Measurements from ENCODE around the gene AKNA.
"Not testable (repeated sequence)": the region's sequence is repeated elsewhere in the genome, so short reads cannot be mapped to it uniquely, and the experiment has no call there.

AKNA gene

GRCh38 chr9:114322160-114322818, 65.5 kb downstream of the AKNA start:
- not testable (repeated sequence) for ATAC-seq (replicated peaks; ENCODE audit: extremely low read depth, poor library complexity, severe bottlenecking); H3K36me3 Mint-ChIP-seq (ENCODE audit: insufficient read depth); H3K4me1 Mint-ChIP-seq; DNase-seq (ENCODE audit: low spot score in 2 of 2); H3K4me3 Mint-ChIP-seq; H3K9me3 Mint-ChIP-seq; H3K27ac Mint-ChIP-seq (ENCODE audit: low read depth)
- peaks cover 26% of the 10 kb centered on the region for H3K27me3 Mint-ChIP-seq

GRCh38 chr9:114321759-114322158, 66.0 kb downstream of the AKNA start:
- H3K9me3 Mint-ChIP-seq = no peaks in the 10 kb centered on the region
- peaks cover 26% of the 10 kb centered on the region for H3K27me3 Mint-ChIP-seq
- H3K4me3 Mint-ChIP-seq = no peak overlapping the region
- no peak for DNase-seq (ENCODE audit: low spot score in 2 of 2)
- ATAC-seq (replicated peaks; ENCODE audit: extremely low read depth, poor library complexity, severe bottlenecking) = no peak
- no peaks in the 10 kb centered on the region for H3K36me3 Mint-ChIP-seq (ENCODE audit: insufficient read depth)
- H3K4me1 Mint-ChIP-seq = no peaks in the 10 kb centered on the region
- no peak overlapping the region for H3K27ac Mint-ChIP-seq (ENCODE audit: low read depth)

GRCh38 chr9:114320710-114321109, 67.1 kb downstream of the AKNA start:
- not testable (repeated sequence) for H3K27ac Mint-ChIP-seq (ENCODE audit: low read depth); DNase-seq (ENCODE audit: low spot score in 2 of 2); ATAC-seq (replicated peaks; ENCODE audit: extremely low read depth, poor library complexity, severe bottlenecking); H3K36me3 Mint-ChIP-seq (ENCODE audit: insufficient read depth); H3K4me3 Mint-ChIP-seq; H3K9me3 Mint-ChIP-seq; H3K4me1 Mint-ChIP-seq
- H3K27me3 Mint-ChIP-seq = peaks cover 26% of the 10 kb centered on the region

- Mint-ChIP-seq H3K27me3 (peaks cover 26% of the 10 kb centered on the region), H3K9me3 (no peaks in the 10 kb centered on the region), H3K36me3 (ENCODE audit: insufficient read depth) (no peaks in the 10 kb centered on the region), H3K4me1 (no peaks in the 10 kb centered on the region), H3K4me3 (no peak overlapping the region), H3K27ac (ENCODE audit: low read depth) (no peak overlapping the region)
- ATAC-seq (replicated peaks; ENCODE audit: extremely low read depth, poor library complexity, severe bottlenecking) = no peak
- DNase-seq (ENCODE audit: low spot score in 2 of 2) = no peak
Observed at GRCh38 chr9:114319147-114319546, 68.6 kb downstream of the AKNA start.

- Mint-ChIP-seq H3K4me1 (no peaks in the 10 kb centered on the region), H3K9me3 (no peaks in the 10 kb centered on the region), H3K27ac (ENCODE audit: low read depth) (no peak overlapping the region), H3K36me3 (ENCODE audit: insufficient read depth) (no peaks in the 10 kb centered on the region), H3K27me3 (peaks cover 26% of the 10 kb centered on the region), H3K4me3 (no peak overlapping the region)
- DNase-seq (ENCODE audit: low spot score in 2 of 2) (no peak), ATAC-seq (replicated peaks; ENCODE audit: extremely low read depth, poor library complexity, severe bottlenecking) (no peak)
Observed at GRCh38 chr9:114318416-114318815, 69.4 kb downstream of the AKNA start.

GRCh38 chr9:114317665-114318357, 70.0 kb downstream of the AKNA start:
- H3K27ac Mint-ChIP-seq (ENCODE audit: low read depth) = no peak overlapping the region
- ATAC-seq (replicated peaks; ENCODE audit: extremely low read depth, poor library complexity, severe bottlenecking) (no peak), DNase-seq (ENCODE audit: low spot score in 2 of 2) (no peak)

GRCh38 chr9:114316605-114317230, 71.1 kb downstream of the AKNA start:
- no peaks in the 10 kb centered on the region for H3K36me3 Mint-ChIP-seq (ENCODE audit: insufficient read depth)
- ATAC-seq (replicated peaks; ENCODE audit: extremely low read depth, poor library complexity, severe bottlenecking) (no peak), DNase-seq (ENCODE audit: low spot score in 2 of 2) (no peak)
- no peaks in the 10 kb centered on the region for H3K9me3 Mint-ChIP-seq
- peaks cover 26% of the 10 kb centered on the region for H3K27me3 Mint-ChIP-seq
- H3K4me3 Mint-ChIP-seq = no peak overlapping the region
- H3K4me1 Mint-ChIP-seq = no peaks in the 10 kb centered on the region
- H3K27ac Mint-ChIP-seq (ENCODE audit: low read depth) = no peak overlapping the region

More at GRCh38 chr9:114317665-114318357, 70.0 kb downstream of the AKNA start:
- Mint-ChIP-seq H3K4me1 (no peaks in the 10 kb centered on the region), H3K9me3 (no peaks in the 10 kb centered on the region), H3K4me3 (no peak overlapping the region), H3K27me3 (peaks cover 26% of the 10 kb centered on the region), H3K36me3 (ENCODE audit: insufficient read depth) (no peaks in the 10 kb centered on the region)

- H3K9me3 Mint-ChIP-seq = no peaks in the 10 kb centered on the region
- no peak overlapping the region for H3K27ac Mint-ChIP-seq (ENCODE audit: low read depth)
- H3K4me1 Mint-ChIP-seq = no peaks in the 10 kb centered on the region
- ATAC-seq (replicated peaks; ENCODE audit: extremely low read depth, poor library complexity, severe bottlenecking) (no peak), DNase-seq (ENCODE audit: low spot score in 2 of 2) (no peak)
- H3K4me3 Mint-ChIP-seq = no peak overlapping the region
- no peaks in the 10 kb centered on the region for H3K36me3 Mint-ChIP-seq (ENCODE audit: insufficient read depth)
- H3K27me3 Mint-ChIP-seq = peaks cover 26% of the 10 kb centered on the region
Observed at GRCh38 chr9:114315723-114316363, 71.9 kb downstream of the AKNA start.

GRCh38 chr9:114314881-114315722, 72.7 kb downstream of the AKNA start:
- peaks cover 20% of the 10 kb centered on the region for H3K27me3 Mint-ChIP-seq
- H3K27ac Mint-ChIP-seq (ENCODE audit: low read depth) = no peak overlapping the region
- H3K4me3 Mint-ChIP-seq = no peak overlapping the region
- DNase-seq (ENCODE audit: low spot score in 2 of 2) (no peak), ATAC-seq (replicated peaks; ENCODE audit: extremely low read depth, poor library complexity, severe bottlenecking) (no peak)
- H3K9me3 Mint-ChIP-seq = no peaks in the 10 kb centered on the region
- H3K36me3 Mint-ChIP-seq (ENCODE audit: insufficient read depth) = no peaks in the 10 kb centered on the region
- no peaks in the 10 kb centered on the region for H3K4me1 Mint-ChIP-seq

- no peak overlapping the region for H3K4me3 Mint-ChIP-seq
- no peaks in the 10 kb centered on the region for H3K4me1 Mint-ChIP-seq
- peaks cover 12% of the 10 kb centered on the region for H3K27me3 Mint-ChIP-seq
- H3K36me3 Mint-ChIP-seq (ENCODE audit: insufficient read depth) = no peaks in the 10 kb centered on the region
- no peaks in the 10 kb centered on the region for H3K9me3 Mint-ChIP-seq
- no peak for ATAC-seq (replicated peaks; ENCODE audit: extremely low read depth, poor library complexity, severe bottlenecking)
- H3K27ac Mint-ChIP-seq (ENCODE audit: low read depth) = no peak overlapping the region
- DNase-seq (ENCODE audit: low spot score in 2 of 2) = no peak
Observed at GRCh38 chr9:114314256-114314867, 73.4 kb downstream of the AKNA start.

- Mint-ChIP-seq H3K27ac (ENCODE audit: low read depth) (no peak overlapping the region), H3K4me1 (no peaks in the 10 kb centered on the region), H3K36me3 (ENCODE audit: insufficient read depth) (no peaks in the 10 kb centered on the region), H3K9me3 (no peaks in the 10 kb centered on the region), H3K27me3 (peaks cover under 1% of the 10 kb centered on the region), H3K4me3 (no peak overlapping the region)
- ATAC-seq (replicated peaks; ENCODE audit: extremely low read depth, poor library complexity, severe bottlenecking) (no peak), DNase-seq (ENCODE audit: low spot score in 2 of 2) (no peak)
Observed at GRCh38 chr9:114313186-114313585, 74.6 kb downstream of the AKNA start.

GRCh38 chr9:114312513-114312875, 75.3 kb downstream of the AKNA start:
- no peaks in the 10 kb centered on the region for H3K36me3 Mint-ChIP-seq (ENCODE audit: insufficient read depth)
- H3K4me1 Mint-ChIP-seq = no peaks in the 10 kb centered on the region
- H3K27me3 Mint-ChIP-seq = no peaks in the 10 kb centered on the region
- no peak overlapping the region for H3K27ac Mint-ChIP-seq (ENCODE audit: low read depth)
- no peaks in the 10 kb centered on the region for H3K9me3 Mint-ChIP-seq
- ATAC-seq (replicated peaks; ENCODE audit: extremely low read depth, poor library complexity, severe bottlenecking) (no peak), DNase-seq (ENCODE audit: low spot score in 2 of 2) (no peak)
- no peak overlapping the region for H3K4me3 Mint-ChIP-seq
